Keratinocyte (primary cell): ENCODE results near the gene ACTN4.

Experiments
- EZH2 ChIP-seq: IDR thresholded peaks from one replicate; pipeline ENCODE4 v1.6.1; 2012; ENCODE audit warnings: inconsistent platforms, mild to moderate bottlenecking, low read length, moderate library complexity
- TF ChIP-seq, protein P1 (sequence below), 3 experiments: IDR thresholded peaks in 1 of 3; conservative IDR thresholded peaks in 1 of 3; optimal IDR thresholded peaks in 1 of 3; 2 replicates in 2 of 3; 3 replicates in 1 of 3; pipeline versions ENCODE3 to v1.5.1; 2011; ENCODE audit warnings: low read length in 3 of 3, mild to moderate bottlenecking in 3 of 3, moderate library complexity in 2 of 3, control low read depth in 1 of 3, inconsistent platforms in 1 of 3; ENCODE audit not compliant: insufficient read depth in 2 of 3; ENCODE audit errors: extremely low read depth in 1 of 3

DNA sequence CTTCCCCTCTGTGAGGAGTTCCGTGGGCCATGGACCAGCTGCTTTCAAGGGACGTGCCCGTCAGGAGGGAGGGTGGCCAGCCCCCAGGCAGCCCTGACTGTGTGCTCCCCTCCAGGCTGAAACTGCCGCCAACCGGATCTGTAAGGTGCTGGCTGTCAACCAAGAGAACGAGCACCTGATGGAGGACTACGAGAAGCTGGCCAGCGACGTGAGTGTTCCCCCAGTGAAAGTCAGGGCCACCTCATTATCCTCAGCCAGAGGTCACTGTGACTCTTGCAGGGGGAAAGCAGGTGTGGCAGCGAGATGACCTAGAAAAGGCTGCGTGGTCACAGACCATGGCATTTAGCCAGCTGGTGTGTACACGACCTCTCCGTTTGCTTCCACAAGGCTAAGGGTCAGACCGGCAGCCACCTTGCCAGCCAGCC is 66.9 kb downstream of the ACTN4 start:
- TF ChIP-seq, protein P1, sequence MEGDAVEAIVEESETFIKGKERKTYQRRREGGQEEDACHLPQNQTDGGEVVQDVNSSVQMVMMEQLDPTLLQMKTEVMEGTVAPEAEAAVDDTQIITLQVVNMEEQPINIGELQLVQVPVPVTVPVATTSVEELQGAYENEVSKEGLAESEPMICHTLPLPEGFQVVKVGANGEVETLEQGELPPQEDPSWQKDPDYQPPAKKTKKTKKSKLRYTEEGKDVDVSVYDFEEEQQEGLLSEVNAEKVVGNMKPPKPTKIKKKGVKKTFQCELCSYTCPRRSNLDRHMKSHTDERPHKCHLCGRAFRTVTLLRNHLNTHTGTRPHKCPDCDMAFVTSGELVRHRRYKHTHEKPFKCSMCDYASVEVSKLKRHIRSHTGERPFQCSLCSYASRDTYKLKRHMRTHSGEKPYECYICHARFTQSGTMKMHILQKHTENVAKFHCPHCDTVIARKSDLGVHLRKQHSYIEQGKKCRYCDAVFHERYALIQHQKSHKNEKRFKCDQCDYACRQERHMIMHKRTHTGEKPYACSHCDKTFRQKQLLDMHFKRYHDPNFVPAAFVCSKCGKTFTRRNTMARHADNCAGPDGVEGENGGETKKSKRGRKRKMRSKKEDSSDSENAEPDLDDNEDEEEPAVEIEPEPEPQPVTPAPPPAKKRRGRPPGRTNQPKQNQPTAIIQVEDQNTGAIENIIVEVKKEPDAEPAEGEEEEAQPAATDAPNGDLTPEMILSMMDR (optimal IDR thresholded peaks at IDR 0.05 in 1 of 3, IDR thresholded peaks at IDR 0.05 in 1 of 3, conservative IDR thresholded peaks at IDR 0.05 in 1 of 3; ENCODE audit: extremely low read depth in 1 of 3, insufficient read depth in 2 of 3, low read length in 3 of 3) = no peak
- no peak for TF ChIP-seq EZH2
